HG03575 (cell line): ENCODE results near the gene AACS.

Experiments used
- ATAC-seq: cut with Tn5 transposase; IDR thresholded peaks from one replicate; pipeline ENCODE4 v1.9.1; 2021; ENCODE audit not compliant: unreplicated experiment, insufficient number of reproducible peaks, low FRiP score; ENCODE audit errors: extremely low read depth

Gene AACS

DNA sequence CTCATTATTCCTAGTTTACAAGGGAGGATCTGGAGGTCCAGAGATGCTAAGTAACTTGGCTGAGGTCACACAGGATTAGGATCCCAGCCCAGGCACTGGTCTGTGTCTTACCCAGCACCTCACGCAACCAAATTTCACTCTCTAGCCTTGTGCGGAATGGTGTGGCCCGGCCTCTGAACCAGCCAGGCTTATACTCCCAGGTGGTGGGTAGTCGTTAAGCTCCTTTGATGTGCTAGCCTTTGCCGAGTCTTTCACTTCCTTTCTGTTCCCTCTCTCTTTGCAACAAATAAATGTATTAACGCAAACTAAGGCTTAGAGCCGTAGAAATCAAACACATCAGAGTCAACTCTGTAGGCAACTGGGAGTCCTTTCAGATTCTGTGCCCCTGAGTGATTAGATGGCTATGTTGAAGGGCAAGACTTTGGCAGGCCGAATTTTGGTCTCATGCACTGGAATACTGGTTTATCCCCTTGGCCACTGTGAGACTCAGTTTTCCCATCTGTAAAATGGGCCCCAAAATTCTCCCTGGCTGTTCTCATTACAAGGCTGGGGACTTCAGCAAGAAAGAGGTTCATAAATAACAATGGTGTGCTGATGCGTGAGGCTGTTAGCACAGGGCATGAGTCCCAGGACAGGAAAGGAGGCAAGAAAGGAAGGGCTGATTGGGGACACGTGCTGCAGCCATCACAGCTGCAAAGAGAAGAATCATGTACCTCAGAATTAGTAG, 126.3 kb downstream of the AACS start:
- no peak for ATAC-seq

GRCh38 chr12:125192690-125193221, 127.5 kb downstream of the AACS start:
- no peak for ATAC-seq
